Kidney glomerular epithelial cell (primary cell): Measurements from ENCODE around the gene GRK2.

Experiments
- DNase-seq: peaks from one replicate; lab custom pipeline; 2025; lab: John Stamatoyannopoulos, UW

The GRK2 gene

GRCh38 chr11:67299471-67300191 lies 33.4 kb downstream of the GRK2 start:
- DNase-seq: no peak

GRCh38 chr11:67300256-67300755 lies 34.0 kb downstream of the GRK2 start:
- DNase-seq: no peak

GRCh38 chr11:67300756-67301312 lies 34.6 kb downstream of the GRK2 start:
- no peak for DNase-seq

GRCh38 chr11:67301313-67301921 lies 35.1 kb downstream of the GRK2 start:
- no peak for DNase-seq

GRCh38 chr11:67301951-67302516 lies 35.8 kb downstream of the GRK2 start:
- peak; percentile 55 for DNase-seq

GRCh38 chr11:67302571-67303131 lies 36.4 kb downstream of the GRK2 start:
- no peak for DNase-seq

GRCh38 chr11:67303132-67303834 lies 37.0 kb downstream of the GRK2 start, which contains the start of gene SSH3:
Gene SSH3, plus strand, starts transcription at chr11:67303530. Its CDS starts 96 bp downstream, at chr11:67303626.
- DNase-seq: peak; percentile 67

- no peak for DNase-seq
Observed at GRCh38 chr11:67303835-67304411, 37.6 kb downstream of the GRK2 start.

GRCh38 chr11:67304511-67305113 lies 38.3 kb downstream of the GRK2 start:
- DNase-seq: no peak

- no peak for DNase-seq
Observed at GRCh38 chr11:67306769-67307544, 40.7 kb downstream of the GRK2 start.

- no peak for DNase-seq
Observed at GRCh38 chr11:67307545-67308001, 41.3 kb downstream of the GRK2 start.

- DNase-seq: no peak
Observed at GRCh38 chr11:67308031-67308866, 42.0 kb downstream of the GRK2 start.

- no peak for DNase-seq
Observed at GRCh38 chr11:67309166-67309565, 42.9 kb downstream of the GRK2 start.

- DNase-seq: no peak
Observed at GRCh38 chr11:67309661-67310061, 43.4 kb downstream of the GRK2 start.

GRCh38 chr11:67310246-67311050 lies 44.2 kb downstream of the GRK2 start:
- no peak for DNase-seq

- no peak for DNase-seq
Observed at GRCh38 chr11:67311051-67311555, 44.8 kb downstream of the GRK2 start.

GRCh38 chr11:67311556-67312082 lies 45.3 kb downstream of the GRK2 start:
- no peak for DNase-seq
